NCI-H1417 (cell line): ENCODE data around the gene CDK12.
"Not testable (repeated sequence)": the region's sequence is repeated elsewhere in the genome, so short reads cannot be mapped to it uniquely, and the experiment has no call there.

Experiments
- DNase-seq, 3 experiments: peaks; one replicate each; lab custom pipeline; 2025; lab: John Stamatoyannopoulos, UW

The CDK12 gene

DNA sequence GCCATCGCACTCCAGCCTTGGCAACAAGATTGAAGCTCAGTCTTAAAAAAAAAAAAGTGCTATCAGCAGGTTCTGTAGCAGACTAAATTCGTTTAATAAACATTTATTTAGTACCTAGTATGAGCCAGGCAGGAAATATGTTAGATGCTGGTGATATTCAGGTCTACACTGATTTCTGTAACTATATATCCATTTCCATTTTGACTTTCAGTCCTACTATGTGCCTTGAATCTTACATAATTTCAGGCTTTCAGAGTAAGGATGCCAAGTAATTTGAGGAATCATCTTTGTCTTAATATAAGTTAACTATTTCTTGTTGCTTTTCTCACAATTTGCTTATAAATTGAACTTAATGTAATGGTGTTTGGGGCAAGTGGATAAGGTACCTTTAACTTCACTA, 46.2 kb downstream of the CDK12 start:
- no peak for DNase-seq

DNA sequence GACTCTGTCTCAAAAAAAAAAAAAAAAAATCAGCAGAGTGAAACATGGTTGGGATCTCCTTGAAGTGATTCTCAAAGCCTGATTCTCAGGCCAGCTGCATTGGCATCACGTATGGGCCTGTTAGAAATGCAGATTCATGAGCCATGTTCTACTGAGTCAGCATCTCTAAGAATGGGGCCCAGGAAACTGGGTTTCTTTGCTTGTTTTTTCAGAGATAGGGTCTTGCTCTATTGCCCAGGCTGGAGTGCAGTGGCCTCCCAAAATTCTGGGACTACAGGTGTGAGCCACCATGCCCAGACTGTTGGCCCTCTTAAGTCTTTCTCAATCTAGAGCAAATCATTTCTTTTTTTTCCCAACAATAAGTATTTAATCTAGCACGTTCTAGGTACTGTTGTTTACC, 47.7 kb downstream of the CDK12 start:
- DNase-seq: no peak

DNA sequence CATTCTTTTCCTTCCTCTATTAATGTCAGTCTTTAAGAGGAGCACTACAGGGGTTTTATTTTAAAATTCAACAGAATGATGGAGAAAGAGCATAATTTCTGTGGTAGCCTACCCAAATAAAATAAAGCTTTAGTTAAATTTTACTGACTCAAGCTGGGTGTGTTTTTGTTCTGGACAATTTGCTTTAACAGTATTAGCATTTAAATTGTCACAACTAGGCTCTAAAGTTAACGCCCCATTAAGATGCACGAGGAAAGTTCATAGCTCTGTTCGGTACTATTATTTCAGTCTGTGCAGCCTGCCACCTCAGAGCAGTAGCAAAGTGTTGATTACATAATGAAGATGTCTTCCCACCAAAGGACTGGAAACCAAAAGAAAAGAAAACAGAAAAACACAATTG, 52.0 kb downstream of the CDK12 start:
- no peak for DNase-seq

DNA sequence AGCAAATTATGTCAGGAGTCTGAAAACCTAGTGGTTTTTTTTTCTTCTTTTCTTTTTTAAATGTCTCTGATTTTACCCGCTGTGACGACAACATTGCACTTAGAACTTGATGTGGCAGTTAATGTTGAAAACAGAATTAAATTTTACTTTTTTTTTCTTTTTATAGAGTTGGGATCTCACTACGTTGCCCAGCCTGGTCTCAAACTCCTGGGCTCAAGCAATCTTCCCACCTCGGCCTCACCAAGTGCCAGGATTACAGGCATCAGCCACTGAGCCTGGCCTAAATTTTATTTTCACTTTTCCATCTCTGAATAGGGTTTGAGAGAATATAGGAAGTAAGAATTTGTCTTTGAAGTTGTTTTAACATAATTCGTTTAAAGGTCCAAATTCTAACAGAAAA, 52.6 kb downstream of the CDK12 start:
- no peak for DNase-seq

DNA sequence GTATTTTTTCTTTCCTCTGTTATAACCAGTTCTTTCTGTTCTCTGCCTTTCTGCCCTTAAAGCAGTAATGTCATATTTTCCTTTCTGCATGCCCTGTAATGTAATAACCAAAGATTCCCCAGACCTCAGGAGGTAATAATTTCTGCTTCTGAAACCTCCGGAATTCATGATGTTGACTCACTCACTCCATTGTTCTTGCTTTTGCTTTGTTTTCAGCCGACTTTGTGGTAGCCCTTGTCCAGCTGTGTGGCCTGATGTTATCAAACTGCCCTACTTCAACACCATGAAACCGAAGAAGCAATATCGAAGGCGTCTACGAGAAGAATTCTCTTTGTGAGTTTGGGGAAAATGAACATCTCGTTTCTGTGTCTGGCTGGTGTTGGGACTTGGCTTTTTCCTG, 55.9 kb downstream of the CDK12 start:
- no peak for DNase-seq

DNA sequence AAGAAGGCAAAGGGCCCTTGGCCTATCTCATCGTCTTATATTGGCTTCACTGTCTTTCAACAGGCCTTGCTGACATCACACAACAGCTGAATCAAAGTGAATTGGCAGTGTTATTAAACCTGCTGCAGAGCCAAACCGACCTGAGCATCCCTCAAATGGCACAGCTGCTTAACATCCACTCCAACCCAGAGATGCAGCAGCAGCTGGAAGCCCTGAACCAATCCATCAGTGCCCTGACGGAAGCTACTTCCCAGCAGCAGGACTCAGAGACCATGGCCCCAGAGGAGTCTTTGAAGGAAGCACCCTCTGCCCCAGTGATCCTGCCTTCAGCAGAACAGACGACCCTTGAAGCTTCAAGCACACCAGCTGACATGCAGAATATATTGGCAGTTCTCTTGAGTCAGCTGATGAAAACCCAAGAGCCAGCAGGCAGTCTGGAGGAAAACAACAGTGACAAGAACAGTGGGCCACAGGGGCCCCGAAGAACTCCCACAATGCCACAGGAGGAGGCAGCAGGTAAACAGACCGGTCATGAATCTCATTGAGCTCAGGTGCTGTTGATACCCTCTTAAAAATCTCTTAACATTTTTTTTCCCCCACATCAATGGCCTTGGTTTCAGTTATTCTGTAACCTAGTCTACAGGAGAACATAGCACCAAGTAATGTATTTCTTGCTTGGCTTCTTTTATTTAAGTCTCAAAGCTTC, 64.7 kb downstream of the CDK12 start:
- no peak for DNase-seq

DNA sequence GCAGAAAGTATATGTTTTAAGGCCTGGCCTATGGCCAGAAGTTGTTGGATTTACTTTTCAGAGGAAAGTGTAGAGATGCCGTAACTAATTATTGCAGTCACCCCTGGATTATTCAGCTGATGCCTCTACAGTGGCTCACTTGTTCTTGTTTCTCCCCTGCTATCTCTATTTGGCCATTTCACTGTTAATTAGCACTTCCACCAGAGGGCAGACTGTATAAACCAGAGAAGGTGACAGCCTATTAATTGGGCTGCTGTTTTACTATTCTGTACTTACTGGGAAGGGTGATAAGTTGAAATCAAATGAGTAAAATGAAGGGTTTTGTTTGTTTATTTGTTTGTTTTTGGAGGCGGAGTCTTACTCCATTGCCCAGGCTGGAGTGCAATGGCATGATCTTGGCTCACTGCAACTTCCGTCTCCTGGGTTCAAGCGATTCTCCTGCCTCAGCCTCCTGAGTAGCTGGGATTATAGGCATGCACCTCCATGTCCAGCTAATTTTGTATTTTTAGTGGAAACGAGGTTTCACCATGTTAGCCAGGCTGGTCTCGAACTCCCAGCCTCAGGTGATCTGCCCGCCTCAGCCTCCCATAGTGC, 66.0 kb downstream of the CDK12 start:
- peak in 2 of 3 experiments; percentile 13 to 57 for DNase-seq

DNA sequence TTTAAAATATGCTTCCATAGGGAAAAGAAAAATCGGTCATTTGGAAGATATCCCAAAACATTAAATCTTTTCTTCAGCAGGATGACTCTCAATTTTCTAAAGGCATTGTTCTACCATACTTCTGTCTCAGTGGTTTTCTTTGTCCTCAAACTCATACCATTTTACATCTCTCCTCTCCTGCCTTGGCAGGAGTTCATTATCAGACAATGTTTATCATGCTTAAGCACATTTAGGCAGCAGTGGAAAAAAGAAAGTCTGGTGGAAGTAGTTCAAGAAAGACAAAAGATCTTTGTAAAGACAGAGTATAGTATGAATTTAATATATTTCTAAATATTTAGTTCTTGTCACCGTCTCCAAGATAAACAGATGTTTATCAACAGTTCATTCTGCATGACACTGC, 68.2 kb downstream of the CDK12 start:
- DNase-seq: no peak

DNA sequence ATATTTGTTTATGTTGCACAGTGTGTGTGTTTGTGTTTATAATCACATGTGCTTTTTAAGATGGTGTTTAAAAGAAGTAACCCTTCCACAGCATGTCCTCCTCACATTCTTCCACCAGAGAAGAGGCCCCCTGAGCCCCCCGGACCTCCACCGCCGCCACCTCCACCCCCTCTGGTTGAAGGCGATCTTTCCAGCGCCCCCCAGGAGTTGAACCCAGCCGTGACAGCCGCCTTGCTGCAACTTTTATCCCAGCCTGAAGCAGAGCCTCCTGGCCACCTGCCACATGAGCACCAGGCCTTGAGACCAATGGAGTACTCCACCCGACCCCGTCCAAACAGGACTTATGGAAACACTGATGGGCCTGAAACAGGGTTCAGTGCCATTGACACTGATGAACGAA, 69.2 kb downstream of the CDK12 start:
- DNase-seq: no peak

DNA sequence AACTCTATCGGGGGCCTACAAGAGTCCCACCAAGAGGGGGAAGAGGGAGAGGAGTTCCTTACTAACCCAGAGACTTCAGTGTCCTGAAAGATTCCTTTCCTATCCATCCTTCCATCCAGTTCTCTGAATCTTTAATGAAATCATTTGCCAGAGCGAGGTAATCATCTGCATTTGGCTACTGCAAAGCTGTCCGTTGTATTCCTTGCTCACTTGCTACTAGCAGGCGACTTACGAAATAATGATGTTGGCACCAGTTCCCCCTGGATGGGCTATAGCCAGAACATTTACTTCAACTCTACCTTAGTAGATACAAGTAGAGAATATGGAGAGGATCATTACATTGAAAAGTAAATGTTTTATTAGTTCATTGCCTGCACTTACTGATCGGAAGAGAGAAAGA, 70.0 kb downstream of the CDK12 start:
- no peak for DNase-seq

DNA sequence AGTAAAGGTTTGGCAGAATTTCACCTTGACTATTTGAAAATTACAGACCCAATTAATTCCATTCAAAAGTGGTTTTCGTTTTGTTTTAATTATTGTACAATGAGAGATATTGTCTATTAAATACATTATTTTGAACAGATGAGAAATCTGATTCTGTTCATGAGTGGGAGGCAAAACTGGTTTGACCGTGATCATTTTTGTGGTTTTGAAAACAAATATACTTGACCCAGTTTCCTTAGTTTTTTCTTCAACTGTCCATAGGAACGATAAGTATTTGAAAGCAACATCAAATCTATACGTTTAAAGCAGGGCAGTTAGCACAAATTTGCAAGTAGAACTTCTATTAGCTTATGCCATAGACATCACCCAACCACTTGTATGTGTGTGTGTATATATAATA, 72.6 kb downstream of the CDK12 start:
- DNase-seq: no peak

DNA sequence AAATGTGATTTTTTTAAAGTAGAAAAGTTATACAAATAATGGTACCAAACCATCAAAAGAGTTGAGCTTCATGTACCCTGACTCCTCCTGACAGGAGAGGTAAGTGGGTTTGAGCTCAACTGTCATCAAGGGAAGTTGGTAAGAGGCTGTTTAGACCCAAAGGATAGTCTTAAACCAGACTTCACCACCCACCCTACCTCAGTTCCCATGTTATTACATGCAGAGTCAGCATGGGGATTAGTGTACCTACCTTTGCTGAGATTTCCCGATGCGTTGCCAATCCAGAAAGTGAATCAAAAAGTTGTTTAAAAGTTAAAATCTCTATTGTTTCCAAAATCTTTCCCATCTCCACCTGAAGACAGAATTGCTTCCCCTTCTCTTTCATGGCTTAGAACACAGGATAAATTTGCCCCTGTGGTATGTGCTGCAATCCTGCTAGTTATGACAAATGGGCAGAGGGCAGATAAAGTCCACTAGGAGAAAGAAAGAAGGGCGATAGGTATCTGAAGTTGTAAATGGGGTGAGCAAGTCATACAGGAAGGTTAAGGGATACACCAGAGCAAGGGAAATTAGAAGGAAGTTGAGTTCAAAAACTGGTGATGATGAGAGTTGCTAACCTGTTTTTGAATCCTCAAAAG, 73.6 kb downstream of the CDK12 start:
- DNase-seq: no peak

DNA sequence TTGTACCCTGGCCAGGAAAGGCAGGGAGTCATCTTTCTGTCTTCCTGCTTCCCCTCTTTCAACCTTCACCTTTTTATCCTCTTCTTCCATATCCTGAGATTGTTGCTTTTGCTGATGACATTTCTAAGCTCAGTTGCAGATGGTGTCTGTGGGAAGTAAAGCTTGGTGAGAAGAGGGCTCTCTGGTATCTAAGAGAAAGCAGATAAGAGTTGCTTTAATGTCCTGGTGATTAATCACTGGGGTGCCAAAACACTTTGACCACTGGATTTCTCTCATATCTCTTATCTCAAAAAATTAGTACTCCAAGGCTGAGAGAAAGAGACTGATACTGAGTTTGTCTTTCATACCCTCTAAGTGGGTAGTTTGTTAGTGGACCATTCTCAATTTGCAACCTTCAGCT, 75.2 kb downstream of the CDK12 start:
- no peak for DNase-seq

DNA sequence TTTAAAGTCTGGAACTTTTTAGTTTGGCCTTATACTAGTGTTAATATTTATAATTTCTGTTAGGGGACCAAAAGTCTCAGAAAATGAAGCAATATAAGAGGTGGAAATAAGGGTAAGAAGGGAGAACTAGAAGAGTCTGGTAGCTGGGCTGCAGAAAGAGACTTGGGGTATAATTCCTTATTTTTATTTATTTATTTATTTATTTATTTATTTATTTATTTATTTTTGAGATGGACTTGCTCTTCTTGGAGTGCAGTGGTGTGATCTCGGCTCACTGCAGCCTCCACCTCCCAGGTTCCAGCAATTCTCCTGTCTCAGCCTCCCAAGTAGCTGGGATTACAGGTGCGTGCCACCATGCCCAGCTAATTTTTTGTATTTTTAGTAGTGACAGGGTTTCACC, 76.1 kb downstream of the CDK12 start:
- DNase-seq: not testable (repeated sequence)

DNA sequence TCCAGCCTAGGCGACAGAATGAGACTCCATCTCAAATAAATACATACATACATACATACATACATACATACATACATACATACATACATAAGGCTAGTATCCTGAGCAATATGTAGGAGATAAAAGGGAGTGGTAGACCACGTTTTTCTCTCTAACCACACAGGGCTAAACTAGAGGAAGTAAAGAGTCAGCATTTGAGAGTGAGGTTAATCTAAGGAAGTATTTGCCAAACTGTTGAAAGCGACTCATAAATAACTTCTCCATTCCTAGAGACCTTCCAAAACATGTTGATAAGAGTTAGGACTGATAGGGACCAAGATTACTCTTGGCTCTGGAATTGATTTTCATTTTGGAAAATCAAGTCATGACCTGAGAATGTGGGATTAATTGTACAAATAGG, 77.6 kb downstream of the CDK12 start:
- no peak for DNase-seq

DNA sequence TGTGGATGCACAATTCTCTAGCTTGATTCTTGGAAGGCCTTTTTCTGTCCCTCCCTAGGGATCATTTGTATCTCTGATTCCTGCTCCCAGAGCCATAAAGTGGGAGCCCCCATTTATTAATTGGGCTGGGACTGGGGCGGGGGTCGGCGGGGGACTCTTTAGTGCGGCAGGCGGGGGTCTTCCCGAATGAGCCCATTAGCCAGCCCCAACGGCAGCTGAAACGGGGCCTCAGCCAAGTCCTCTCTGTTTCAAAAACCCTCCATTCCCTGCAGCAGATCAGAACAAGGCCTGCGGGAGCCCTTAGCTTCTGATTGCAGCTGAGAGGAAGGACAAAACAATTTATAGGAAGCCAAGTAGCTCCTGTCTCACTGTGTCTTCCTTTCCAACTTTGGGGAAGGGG, 79.3 kb downstream of the CDK12 start:
- no peak for DNase-seq

DNA sequence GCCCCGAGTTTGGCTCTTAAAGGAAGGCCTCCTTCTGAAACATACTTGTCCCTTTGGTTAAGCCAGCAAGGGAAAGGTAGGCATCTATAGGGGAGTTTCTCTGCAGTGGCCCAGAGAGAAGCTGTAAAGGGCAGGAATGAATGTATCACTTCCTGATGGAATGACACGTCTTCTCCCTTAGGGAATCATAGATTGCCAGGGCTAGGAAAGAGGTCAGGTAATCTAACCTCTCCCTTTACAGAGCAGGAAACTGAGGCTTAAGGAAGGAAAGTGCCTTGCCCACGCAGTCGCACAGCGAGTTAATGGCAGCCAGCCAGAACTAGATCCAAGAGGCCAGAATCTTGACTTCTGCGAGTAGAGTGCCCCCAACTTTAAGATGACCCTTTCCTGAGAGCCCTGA, 80.4 kb downstream of the CDK12 start:
- DNase-seq: no peak

DNA sequence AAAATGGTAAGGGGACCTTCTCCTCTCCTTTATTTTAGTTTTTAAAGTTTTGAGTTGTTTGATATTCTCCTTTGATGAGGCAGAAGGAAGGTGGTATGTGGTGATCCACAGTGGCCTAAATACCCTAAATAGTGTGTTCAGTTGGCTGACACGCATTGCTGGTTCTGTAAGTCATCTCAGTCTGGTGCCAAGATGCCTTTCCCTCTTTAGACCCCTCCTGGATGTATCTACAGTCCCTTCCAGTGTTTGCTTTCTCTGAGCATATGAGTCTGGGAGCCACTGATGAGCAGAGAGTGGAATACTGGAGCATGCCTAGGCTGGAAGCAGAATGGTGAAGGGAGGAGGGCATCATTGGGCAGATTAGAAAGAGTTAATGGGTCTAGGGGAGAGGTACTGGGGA, 81.9 kb downstream of the CDK12 start:
- no peak for DNase-seq

DNA sequence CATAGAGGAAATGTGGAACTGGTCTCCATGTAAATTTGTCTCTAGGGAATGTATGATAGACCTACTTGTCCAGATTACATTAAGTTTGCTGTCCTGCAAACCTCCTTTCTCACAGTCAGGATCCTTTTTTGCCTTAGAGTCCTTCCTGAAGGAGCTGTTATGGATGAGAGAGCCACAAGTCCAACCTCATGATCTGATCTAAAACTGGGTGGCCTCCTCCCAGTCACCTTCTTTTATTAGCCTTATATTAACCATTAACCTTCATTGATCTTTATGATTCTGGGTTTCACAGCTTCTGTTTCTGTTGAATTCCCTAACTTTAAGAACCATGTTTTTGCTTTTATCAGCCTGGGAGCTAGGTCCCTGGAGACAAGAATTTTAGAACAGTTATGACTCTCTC, 82.4 kb downstream of the CDK12 start:
- DNase-seq: no peak

DNA sequence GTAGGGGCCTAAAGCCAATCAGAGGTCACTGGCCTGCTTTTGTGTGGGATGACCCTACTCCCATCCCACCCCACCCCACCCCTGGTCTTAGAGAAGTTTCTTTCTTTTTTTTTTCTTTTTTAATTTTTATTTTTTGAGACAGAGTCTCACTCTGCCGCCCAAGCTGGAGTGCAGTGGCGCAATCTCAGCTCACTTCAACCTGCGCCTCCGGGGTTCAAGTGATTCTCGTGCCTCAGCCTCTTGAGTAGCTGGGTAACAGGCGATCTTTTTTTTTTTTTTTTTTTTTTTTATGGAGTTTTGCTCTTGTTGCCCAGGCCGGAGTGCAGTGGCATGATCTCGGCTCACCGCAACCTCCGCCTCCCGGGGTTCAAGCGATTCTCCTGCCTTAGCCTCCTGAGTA, 83.1 kb downstream of the CDK12 start:
- DNase-seq: not testable (repeated sequence)

DNA sequence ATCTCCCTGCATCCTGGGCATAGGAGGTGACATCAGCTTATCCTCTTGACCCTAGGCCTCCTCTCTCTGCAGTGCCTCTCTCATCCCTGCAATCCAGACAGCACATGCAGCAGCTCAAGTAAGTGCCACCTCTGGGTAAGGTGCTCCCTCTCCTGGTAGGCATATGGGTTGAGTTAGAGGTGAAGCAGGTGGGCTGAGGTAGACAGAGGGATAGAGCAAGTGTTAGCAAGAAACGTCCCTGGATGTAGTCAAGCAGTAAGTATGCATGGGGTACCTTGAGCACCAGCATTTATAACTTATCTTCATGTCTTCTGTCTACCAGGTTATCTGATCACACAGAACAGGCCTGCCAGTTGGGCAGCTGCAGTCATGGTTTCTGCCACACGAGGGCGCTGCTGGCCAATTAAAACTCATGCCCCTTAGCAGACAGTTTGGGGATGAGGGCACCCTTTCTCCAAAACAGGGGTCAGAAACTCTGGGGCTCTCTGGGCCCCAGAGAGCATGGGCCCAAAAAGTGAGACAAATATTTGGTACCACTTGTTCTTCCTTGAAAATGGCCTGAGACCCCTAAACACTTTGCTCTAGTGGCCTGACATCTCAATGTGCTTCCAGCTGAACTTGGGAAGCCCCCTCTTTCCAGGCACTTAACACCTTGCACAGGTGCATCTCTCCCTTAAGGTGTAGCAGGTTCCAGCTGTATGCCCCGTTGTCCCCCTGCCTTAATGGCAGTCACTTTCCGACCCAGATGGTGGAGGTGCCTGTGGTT, 86.6 kb downstream of the CDK12 start:
- peak; percentile 39 to 72 (median 43) for DNase-seq

DNA sequence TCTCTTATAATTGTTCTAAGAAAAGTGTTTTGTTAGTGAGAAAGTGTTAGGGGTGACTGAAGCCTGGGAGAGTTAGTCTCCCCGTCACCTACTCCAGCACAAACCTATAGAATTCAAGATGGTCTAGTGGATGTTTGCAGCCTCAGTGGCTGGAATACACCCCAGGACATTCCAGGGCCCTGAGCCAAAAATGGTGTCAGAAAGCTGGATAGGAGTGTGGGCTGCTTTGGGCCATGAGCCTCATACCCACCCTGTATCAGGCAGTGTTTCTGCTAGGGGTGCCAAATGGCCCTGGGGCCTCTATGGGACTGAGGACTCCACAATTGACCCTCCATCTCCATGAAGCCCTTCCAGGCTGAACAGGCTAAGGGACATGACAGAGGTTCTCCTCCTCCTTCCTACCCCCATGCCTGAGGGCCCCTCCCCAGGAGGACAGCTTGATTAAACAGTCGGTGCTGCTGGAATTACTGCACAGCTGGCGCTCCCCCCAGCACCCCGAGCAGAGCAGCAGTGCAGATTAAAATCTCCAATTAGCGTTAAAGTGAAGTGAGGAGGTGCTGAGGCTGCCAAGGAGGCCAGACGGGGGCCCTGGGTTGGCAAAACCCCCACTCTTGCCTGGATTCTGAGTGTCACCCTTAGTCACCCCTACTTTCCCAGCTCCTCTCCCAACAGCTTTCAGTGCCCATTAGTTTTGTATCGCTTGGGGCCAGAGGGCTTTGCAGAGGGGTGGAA, 87.4 kb downstream of the CDK12 start:
- no peak for DNase-seq
